ENCODE data around the gene TMX3.
A peak's percentile ranks its signal among the peaks of the same experiment; 100 is the strongest.

TMX3 gene

DNA sequence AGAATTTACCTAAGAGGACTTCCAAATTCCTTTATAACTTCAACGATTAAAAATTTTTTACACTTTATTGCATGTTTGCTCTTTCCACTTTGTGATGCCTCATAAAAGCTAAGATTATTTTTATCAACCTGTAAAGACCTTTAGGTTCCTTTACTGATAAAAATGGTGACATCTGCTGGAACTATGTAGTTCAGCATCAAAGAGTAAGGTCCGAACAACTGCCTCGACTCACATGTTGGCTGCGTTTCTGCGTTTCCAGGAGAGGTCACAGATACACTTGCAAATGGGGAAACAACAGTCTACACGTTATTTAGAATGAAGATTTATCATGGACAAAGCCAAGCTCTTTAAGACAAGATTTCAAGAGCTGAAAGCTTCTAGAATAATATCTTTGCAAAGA lies 18.8 kb upstream of the TMX3 start:
- no peak overlapping the region for H3K9ac ChIP-seq (ENCODE audit: low read depth, low read length)
- H3K36me3 ChIP-seq (ENCODE audit: insufficient read depth, low read length), result no peaks in the 10 kb centered on the region
- H3K9me3 ChIP-seq (ENCODE audit: insufficient read depth, low read depth, low read length), result no peaks in the 10 kb centered on the region
- H3K27me3 ChIP-seq (ENCODE audit: insufficient read depth, low read length), result no peaks in the 10 kb centered on the region
- H3K4me3 ChIP-seq (ENCODE audit: low read length), result no peak overlapping the region
- WGBS, result 61% methylated on average over 6 of the region's 6 CpGs
- H3K27ac ChIP-seq (ENCODE audit: low read depth, low read length), result no peak overlapping the region
- no peaks in the 10 kb centered on the region for H3K4me1 ChIP-seq (ENCODE audit: insufficient read depth, low read length)

DNA sequence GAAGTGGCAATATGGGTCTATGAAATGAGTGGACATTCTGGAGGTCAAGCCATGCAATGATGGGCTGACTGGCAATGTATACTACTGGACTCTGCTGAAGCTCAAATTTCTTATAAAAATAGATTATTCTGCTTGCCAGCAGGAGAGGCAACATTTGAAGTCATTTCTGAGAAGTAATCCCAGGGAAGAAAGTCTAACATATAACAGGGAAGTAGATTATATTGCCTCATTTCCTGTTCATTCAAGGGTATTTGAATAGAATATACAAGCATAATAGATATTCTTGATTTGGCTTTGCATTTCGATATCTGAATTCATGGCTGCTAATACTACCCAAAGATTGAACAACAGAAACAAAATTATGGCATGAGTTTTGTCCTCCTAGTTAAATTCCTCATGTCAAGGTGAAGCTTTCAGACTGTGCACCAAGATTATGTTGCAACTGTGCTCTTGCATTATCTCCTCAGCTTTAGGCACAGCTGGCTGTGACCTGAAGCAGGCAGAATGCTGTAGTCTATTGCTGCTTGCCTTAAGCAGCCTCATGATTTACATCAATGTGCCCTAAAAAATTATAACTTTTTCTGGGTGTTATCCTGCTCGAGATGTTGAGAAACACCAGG lies 13.3 kb upstream of the TMX3 start:
- H3K4me3 ChIP-seq (ENCODE audit: low read length), result no peak overlapping the region
- H3K27me3 ChIP-seq (ENCODE audit: insufficient read depth, low read length), result no peaks in the 10 kb centered on the region
- no peaks in the 10 kb centered on the region for H3K4me1 ChIP-seq (ENCODE audit: insufficient read depth, low read length)
- H3K36me3 ChIP-seq (ENCODE audit: insufficient read depth, low read length), result no peaks in the 10 kb centered on the region
- H3K27ac ChIP-seq (ENCODE audit: low read depth, low read length), result no peak overlapping the region
- 89% methylated on average over 2 of the region's 2 CpGs for WGBS
- H3K9ac ChIP-seq (ENCODE audit: low read depth, low read length), result no peak overlapping the region
- no peaks in the 10 kb centered on the region for H3K9me3 ChIP-seq (ENCODE audit: insufficient read depth, low read depth, low read length)

DNA sequence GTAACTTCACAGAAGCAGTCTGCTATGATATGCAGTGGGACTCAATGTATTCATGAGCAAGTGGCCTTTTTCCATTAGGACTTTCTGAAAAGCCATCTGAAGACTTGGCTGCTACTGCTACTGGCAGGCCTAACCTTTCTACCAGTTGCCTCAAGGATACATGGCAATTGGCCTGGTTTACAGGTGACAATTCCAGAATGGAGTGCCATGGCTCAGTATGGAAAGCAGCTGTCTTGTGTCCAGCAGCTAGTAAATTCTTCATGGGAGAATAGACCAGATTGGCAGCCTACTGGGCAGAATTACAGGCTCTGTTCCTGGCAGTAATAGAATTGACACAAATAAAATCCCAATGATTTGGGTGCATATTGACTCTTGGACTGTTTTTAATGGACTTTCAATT lies 12.6 kb upstream of the TMX3 start:
- Histone ChIP-seq H3K4me3 (ENCODE audit: low read length) (no peak overlapping the region), H3K27ac (ENCODE audit: low read depth, low read length) (no peak overlapping the region), H3K36me3 (ENCODE audit: insufficient read depth, low read length) (no peaks in the 10 kb centered on the region), H3K4me1 (ENCODE audit: insufficient read depth, low read length) (no peaks in the 10 kb centered on the region), H3K9ac (ENCODE audit: low read depth, low read length) (no peak overlapping the region), H3K27me3 (ENCODE audit: insufficient read depth, low read length) (no peaks in the 10 kb centered on the region), H3K9me3 (ENCODE audit: insufficient read depth, low read depth, low read length) (no peaks in the 10 kb centered on the region)

DNA sequence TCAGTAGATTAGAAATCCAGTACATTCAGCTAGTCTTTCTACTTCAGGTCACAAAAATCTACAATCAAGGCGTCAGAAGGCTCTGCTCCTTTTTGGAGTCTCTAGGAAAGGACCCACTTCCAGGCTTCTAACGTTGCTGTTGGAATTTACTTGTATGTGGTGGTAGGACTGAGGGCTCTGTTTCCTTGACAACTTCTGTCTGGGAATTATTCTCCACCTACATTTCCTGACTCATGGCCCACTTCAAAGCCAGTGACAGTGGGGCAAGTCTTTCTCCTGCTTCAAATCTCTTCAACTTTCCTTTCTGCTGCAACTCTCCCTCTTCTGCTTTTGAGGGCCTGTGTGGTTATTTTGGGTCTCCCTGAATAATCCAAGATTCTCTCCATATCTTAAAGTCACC lies 10.4 kb upstream of the TMX3 start:
- Histone ChIP-seq H3K4me1 (ENCODE audit: insufficient read depth, low read length) (no peaks in the 10 kb centered on the region), H3K4me3 (ENCODE audit: low read length) (no peak overlapping the region)
- 73% methylated on average over 2 of the region's 2 CpGs for WGBS

DNA sequence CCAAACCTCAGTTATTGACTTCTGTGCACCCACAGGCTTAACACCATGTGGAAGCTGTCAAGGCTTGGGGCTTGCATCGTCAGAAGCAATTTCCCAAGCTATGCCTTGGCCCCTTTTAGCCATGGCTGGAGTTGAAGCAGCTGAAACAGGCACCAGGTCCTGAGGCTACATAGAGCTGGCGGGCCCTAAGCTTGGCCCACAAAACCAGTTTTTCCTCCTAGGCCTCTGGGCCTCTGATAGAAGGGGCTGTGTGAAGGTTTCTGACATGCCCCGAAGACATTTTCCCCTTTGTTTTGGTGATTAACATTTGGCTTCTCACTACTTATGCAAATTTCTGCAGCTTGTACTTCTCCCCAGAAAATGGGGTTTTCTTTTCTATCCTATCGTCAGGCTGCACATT lies 9.1 kb upstream of the TMX3 start:
- Histone ChIP-seq H3K9ac (ENCODE audit: low read depth, low read length) (no peak overlapping the region), H3K4me1 (ENCODE audit: insufficient read depth, low read length) (no peaks in the 10 kb centered on the region), H3K9me3 (ENCODE audit: insufficient read depth, low read depth, low read length) (no peaks in the 10 kb centered on the region), H3K27ac (ENCODE audit: low read depth, low read length) (no peak overlapping the region), H3K27me3 (ENCODE audit: insufficient read depth, low read length) (no peaks in the 10 kb centered on the region), H3K36me3 (ENCODE audit: insufficient read depth, low read length) (peaks cover 5% of the 10 kb centered on the region; the same call in 1 of the 2 replicates), H3K4me3 (ENCODE audit: low read length) (no peak overlapping the region)
- WGBS, result 89% methylated on average over 4 of the region's 4 CpGs

More for the DNA sequence above, 10.4 kb upstream of the TMX3 start:
- H3K27me3 ChIP-seq (ENCODE audit: insufficient read depth, low read length), result no peaks in the 10 kb centered on the region
- H3K9ac ChIP-seq (ENCODE audit: low read depth, low read length), result no peak overlapping the region
- H3K27ac ChIP-seq (ENCODE audit: low read depth, low read length), result no peak overlapping the region
- H3K36me3 ChIP-seq (ENCODE audit: insufficient read depth, low read length), result peaks cover 3% of the 10 kb centered on the region; the same call in 1 of the 2 replicates
- H3K9me3 ChIP-seq (ENCODE audit: insufficient read depth, low read depth, low read length), result no peaks in the 10 kb centered on the region

DNA sequence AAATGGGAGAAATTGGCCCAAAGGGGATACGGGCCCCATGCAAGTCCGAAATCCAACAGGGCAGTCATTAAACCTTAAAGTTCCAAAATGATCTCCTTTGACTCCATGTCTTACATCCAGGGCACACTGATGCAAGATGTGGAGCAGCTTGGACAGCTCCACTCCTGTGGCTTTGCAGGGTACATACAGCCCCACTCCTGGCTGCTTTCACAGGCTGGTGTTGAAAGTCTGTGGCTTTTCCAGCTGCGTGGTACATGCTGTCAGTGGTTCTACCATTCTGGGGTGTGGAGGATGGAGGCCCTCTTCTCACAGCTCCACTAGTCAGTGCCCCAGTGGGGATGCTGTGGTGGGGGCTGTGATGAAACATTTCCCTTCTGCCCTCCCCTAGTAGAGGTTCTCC lies 8.6 kb upstream of the TMX3 start:
- H3K4me1 ChIP-seq (ENCODE audit: insufficient read depth, low read length), result no peaks in the 10 kb centered on the region
- WGBS, result 89% methylated on average over 3 of the region's 3 CpGs
- no peak overlapping the region for H3K27ac ChIP-seq (ENCODE audit: low read depth, low read length)
- H3K4me3 ChIP-seq (ENCODE audit: low read length), result no peak overlapping the region
- H3K9me3 ChIP-seq (ENCODE audit: insufficient read depth, low read depth, low read length), result no peaks in the 10 kb centered on the region
- H3K9ac ChIP-seq (ENCODE audit: low read depth, low read length), result no peak overlapping the region
- no peaks in the 10 kb centered on the region for H3K27me3 ChIP-seq (ENCODE audit: insufficient read depth, low read length)
- H3K36me3 ChIP-seq (ENCODE audit: insufficient read depth, low read length), result peaks cover 5% of the 10 kb centered on the region; the same call in 1 of the 2 replicates

DNA sequence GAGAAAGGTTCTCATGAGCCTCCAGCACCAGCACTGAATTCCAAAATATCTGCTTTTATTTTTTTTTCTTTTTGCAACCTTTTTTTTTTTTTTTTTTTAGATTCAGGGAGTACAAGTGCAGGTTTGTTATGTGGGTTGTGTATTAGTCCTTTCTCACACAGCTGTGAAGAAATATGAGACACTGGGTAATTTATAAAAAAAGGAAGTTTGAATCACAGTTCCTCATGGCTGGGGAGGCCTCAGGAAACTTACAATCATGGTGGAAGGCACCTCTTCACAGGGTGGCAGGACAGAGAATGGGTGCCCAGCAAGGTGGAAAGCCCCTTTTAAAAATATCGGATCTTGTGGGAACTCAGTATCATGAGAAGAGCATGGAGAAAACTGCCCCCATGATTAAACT lies 7.9 kb upstream of the TMX3 start:
- Histone ChIP-seq H3K27me3 (ENCODE audit: insufficient read depth, low read length) (no peaks in the 10 kb centered on the region), H3K4me1 (ENCODE audit: insufficient read depth, low read length) (no peaks in the 10 kb centered on the region), H3K27ac (ENCODE audit: low read depth, low read length) (no peak overlapping the region), H3K9me3 (ENCODE audit: insufficient read depth, low read depth, low read length) (no peaks in the 10 kb centered on the region), H3K9ac (ENCODE audit: low read depth, low read length) (no peak overlapping the region), H3K36me3 (ENCODE audit: insufficient read depth, low read length) (peaks cover 5% of the 10 kb centered on the region; the same call in 1 of the 2 replicates), H3K4me3 (ENCODE audit: low read length) (no peak overlapping the region)
- 100% methylated on average over 1 of the region's 1 CpG for WGBS

DNA sequence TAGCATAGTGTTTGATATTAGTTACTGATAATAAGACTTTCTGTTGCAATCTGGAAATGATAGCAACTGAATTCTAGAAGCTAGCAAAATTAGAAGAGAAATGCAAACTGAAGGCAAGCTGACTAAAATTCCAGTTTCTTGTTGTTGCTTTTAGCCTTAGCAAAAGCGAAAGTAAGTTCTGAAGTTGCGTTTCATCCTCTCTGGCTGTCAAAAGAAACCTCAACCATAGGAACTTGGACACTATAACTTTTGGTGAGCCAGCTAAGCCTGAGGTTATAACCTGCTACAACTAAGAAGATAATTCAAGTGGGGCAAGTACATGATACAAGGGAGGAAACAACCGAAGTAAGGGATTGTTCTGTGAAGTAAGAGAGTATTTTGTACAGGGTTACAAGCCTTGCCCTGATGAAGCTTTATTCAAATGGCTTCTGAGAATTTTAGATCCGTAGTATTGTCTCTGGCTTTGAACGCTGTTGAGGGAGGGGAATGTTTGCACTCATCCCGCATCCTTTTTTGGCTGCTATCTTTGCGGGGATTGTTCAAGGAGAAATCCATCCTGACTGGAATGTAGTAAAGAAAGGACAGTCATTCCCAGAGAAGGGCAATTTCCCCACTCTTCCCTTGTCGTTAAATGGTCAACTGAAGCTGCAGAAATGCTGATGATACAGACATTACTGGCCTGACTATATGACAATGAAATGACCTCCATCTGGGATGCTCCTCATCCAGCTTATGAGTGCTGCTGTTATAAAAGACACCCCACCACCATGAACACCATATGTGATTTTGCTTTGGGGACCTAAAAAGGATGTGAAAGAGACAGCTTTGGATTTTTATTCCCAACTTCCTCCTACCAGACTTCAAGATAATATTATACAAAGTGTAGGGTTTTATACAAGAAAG lies 7.0 kb upstream of the TMX3 start:
- Histone ChIP-seq H3K4me3 (ENCODE audit: low read length) (no peak overlapping the region), H3K9me3 (ENCODE audit: insufficient read depth, low read depth, low read length) (no peaks in the 10 kb centered on the region), H3K27ac (ENCODE audit: low read depth, low read length) (no peak overlapping the region), H3K9ac (ENCODE audit: low read depth, low read length) (no peak overlapping the region), H3K27me3 (ENCODE audit: insufficient read depth, low read length) (no peaks in the 10 kb centered on the region), H3K36me3 (ENCODE audit: insufficient read depth, low read length) (peaks cover 5% of the 10 kb centered on the region; the same call in 1 of the 2 replicates), H3K4me1 (ENCODE audit: insufficient read depth, low read length) (no peaks in the 10 kb centered on the region)
- WGBS, result 93% methylated on average over 8 of the region's 8 CpGs

DNA sequence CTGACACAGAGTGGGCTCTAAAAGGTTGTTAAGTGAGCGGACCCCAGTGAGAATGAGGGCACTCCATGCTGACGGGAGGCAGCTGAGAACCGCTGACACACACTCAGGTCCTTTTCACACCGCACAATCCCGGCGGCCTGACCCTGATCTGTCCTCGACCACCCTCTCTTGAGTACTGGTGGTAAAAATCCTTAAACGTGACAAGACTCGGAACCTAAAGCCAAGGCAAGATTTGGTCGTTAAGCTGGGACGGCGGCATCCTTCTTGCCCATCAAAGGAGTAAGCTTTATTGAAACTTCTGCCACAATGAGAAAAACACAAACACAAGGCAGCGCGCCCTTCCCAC lies 569 bp downstream of the TMX3 start:
- H3K27ac ChIP-seq (ENCODE audit: low read depth, low read length), result peak overlapping the region; percentile 69

DNA sequence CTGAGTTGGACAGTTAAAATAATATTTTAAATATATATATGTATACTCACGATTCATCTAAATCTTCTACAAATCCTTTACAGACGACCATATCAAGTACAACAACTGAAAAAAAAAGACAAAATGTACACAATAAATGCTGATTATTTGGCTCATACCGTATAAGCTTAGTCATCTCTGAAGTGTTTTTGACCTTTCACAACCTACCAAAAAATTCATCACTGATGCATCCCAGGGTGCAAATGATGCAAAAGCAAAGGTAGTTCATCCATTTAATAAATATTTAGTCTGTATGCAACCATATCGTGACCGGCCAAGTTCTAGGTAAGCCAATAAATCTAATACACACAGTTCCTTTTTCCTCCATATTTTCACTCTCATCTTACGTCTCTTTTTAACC lies 1.1 kb downstream of the TMX3 start:
- H3K9ac ChIP-seq (ENCODE audit: low read depth, low read length), result peak overlapping the region; percentile 78
- no peaks in the 10 kb centered on the region for H3K27me3 ChIP-seq (ENCODE audit: insufficient read depth, low read length)
- peak overlapping the region; percentile 95 for H3K4me3 ChIP-seq (ENCODE audit: low read length)
- H3K36me3 ChIP-seq (ENCODE audit: insufficient read depth, low read length), result peaks cover 46% of the 10 kb centered on the region
- peaks cover 10% of the 10 kb centered on the region; the same call in 1 of the 2 replicates for H3K4me1 ChIP-seq (ENCODE audit: insufficient read depth, low read length)
- no peaks in the 10 kb centered on the region for H3K9me3 ChIP-seq (ENCODE audit: insufficient read depth, low read depth, low read length)
- 56% methylated on average over 6 of the region's 6 CpGs for WGBS
- H3K27ac ChIP-seq (ENCODE audit: low read depth, low read length), result no peak overlapping the region

More for the DNA sequence above, 569 bp downstream of the TMX3 start:
- Histone ChIP-seq H3K27me3 (ENCODE audit: insufficient read depth, low read length) (no peaks in the 10 kb centered on the region), H3K9me3 (ENCODE audit: insufficient read depth, low read depth, low read length) (no peaks in the 10 kb centered on the region), H3K4me1 (ENCODE audit: insufficient read depth, low read length) (peaks cover 10% of the 10 kb centered on the region; the same call in 1 of the 2 replicates), H3K4me3 (ENCODE audit: low read length) (peak overlapping the region; percentile 95), H3K9ac (ENCODE audit: low read depth, low read length) (peak overlapping the region; percentile 78), H3K36me3 (ENCODE audit: insufficient read depth, low read length) (peaks cover 40% of the 10 kb centered on the region)
- WGBS, result 2% methylated on average over 14 of the region's 14 CpGs

DNA sequence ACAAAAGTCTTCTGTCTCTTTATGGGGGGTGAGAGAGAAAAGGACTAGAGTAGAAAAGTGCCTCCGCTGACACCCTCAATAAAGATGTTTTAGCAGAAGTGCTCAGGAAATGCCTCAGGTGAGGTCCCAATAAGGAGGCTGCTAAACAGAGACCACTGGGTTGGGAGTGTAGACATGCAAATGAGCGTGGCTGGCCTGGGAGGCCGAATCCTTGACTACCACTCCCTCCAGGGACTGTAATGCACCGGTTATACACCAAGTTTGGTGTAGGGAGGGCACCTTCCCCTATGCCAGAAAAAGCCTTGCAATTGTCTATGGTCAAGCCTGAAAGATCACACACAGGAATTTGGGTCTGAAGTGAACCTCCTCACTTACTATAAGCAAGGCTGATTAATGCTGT lies 1.8 kb downstream of the TMX3 start:
- no peak overlapping the region for H3K9ac ChIP-seq (ENCODE audit: low read depth, low read length)
- H3K27ac ChIP-seq (ENCODE audit: low read depth, low read length), result no peak overlapping the region
- peaks cover 52% of the 10 kb centered on the region for H3K36me3 ChIP-seq (ENCODE audit: insufficient read depth, low read length)
- H3K9me3 ChIP-seq (ENCODE audit: insufficient read depth, low read depth, low read length), result no peaks in the 10 kb centered on the region
- no peaks in the 10 kb centered on the region for H3K27me3 ChIP-seq (ENCODE audit: insufficient read depth, low read length)
- H3K4me1 ChIP-seq (ENCODE audit: insufficient read depth, low read length), result peaks cover 10% of the 10 kb centered on the region; the same call in 1 of the 2 replicates
- WGBS, result 55% methylated on average over 4 of the region's 4 CpGs
- peak overlapping the region; percentile 95 for H3K4me3 ChIP-seq (ENCODE audit: low read length)

Data from HUES64 (cell line).